GM23338 (cell line): ENCODE results near the gene OR1L4. TPM values are rescaled to one million over a fixed set of nuclear protein-coding genes. Genes with fewer than 3 reads are reported as not detected.

Experiments used
- ATAC-seq: fragments of 200-7000 bp; cut with Tn5 transposase; 3 replicates; pipeline ENCODE4 v1.9.1; 2020
- DNase-seq: peaks from one replicate; pipeline ENCODE4 v3.0.0-alpha.2; 2015; ENCODE audit warnings: low spot score
- H2AFZ ChIP-seq: fragments of 200-600 bp; sonication (generic); 2 replicates; pipeline ENCODE4 v1.8.0; 2016; ENCODE audit warnings: antibody characterized with exemption, mild to moderate bottlenecking, moderate library complexity
- H3F3A ChIP-seq: fragments of 200-600 bp; sonication (generic); replicated peaks from 2 replicates; pipeline ENCODE4 v1.8.0; 2017; ENCODE audit warnings: antibody characterized with exemption, mixed run types, low read depth
- H3K27ac ChIP-seq: fragments of 200-600 bp; sonication (generic); 2 replicates; pipeline ENCODE4 v1.6.1; 2016; ENCODE audit warnings: low read depth
- H3K27me3 ChIP-seq: fragments of 200-600 bp; sonication (generic); 2 replicates; pipeline ENCODE4 v1.8.0; 2016; ENCODE audit warnings: mild to moderate bottlenecking, mixed run types, moderate library complexity; ENCODE audit not compliant: insufficient read depth
- H3K36me3 ChIP-seq: fragments of 200-600 bp; sonication (generic); 2 replicates; pipeline ENCODE4 v1.8.0; 2016; ENCODE audit warnings: mild to moderate bottlenecking; ENCODE audit not compliant: insufficient read depth
- H3K4me1 ChIP-seq: fragments of 200-600 bp; sonication (generic); 2 replicates; pipeline ENCODE4 v1.8.0; 2016; ENCODE audit warnings: mild to moderate bottlenecking, moderate library complexity; ENCODE audit not compliant: insufficient read depth
- H3K4me2 ChIP-seq: fragments of 200-600 bp; sonication (generic); 2 replicates; pipeline ENCODE4 v1.7.1; 2017; ENCODE audit warnings: mixed run types
- H3K4me3 ChIP-seq: fragments of 200-600 bp; sonication (generic); 2 replicates; pipeline ENCODE4 v1.6.1; 2016; ENCODE audit warnings: mixed run types
- H3K79me2 ChIP-seq: fragments of 200-600 bp; sonication (generic); replicated peaks from 2 replicates; pipeline ENCODE4 v1.8.0; 2017; ENCODE audit warnings: mild to moderate bottlenecking; ENCODE audit not compliant: insufficient read depth
- H3K9me2 ChIP-seq: fragments of 200-600 bp; sonication (generic); 2 replicates; pipeline ENCODE4 v1.8.0; 2017; ENCODE audit not compliant: insufficient read depth
- H4K20me1 ChIP-seq: fragments of 200-600 bp; sonication (generic); replicated peaks from 2 replicates; pipeline ENCODE4 v1.8.0; 2017; ENCODE audit warnings: mild to moderate bottlenecking; ENCODE audit not compliant: insufficient read depth
- H3K27ac Mint-ChIP-seq: 2 replicates; pipeline ENCODE4 v1.8.0; 2020; ENCODE audit warnings: inconsistent platforms, mild to moderate bottlenecking, moderate library complexity, mixed read lengths
- H3K27me3 Mint-ChIP-seq: 3 replicates; pipeline ENCODE4 v1.8.0; 2022; ENCODE audit warnings: low read depth, mild to moderate bottlenecking, moderate library complexity, mixed read lengths, inconsistent platforms; ENCODE audit not compliant: insufficient read depth, poor library complexity
- H3K36me3 Mint-ChIP-seq: 3 replicates; pipeline ENCODE4 v1.8.0; 2021; ENCODE audit warnings: low read depth, mild to moderate bottlenecking, inconsistent platforms, moderate library complexity, mixed read lengths
- H3K4me1 Mint-ChIP-seq: 3 replicates; pipeline ENCODE4 v1.8.0; 2020; ENCODE audit warnings: mild to moderate bottlenecking, inconsistent platforms, mixed read lengths
- H3K4me3 Mint-ChIP-seq: 3 replicates; pipeline ENCODE4 v1.8.0; 2021; ENCODE audit warnings: moderate library complexity, mild to moderate bottlenecking, inconsistent platforms, mixed read lengths
- H3K9me3 Mint-ChIP-seq: 3 replicates; pipeline ENCODE4 v1.8.0; 2020; ENCODE audit warnings: moderate library complexity, mild to moderate bottlenecking, inconsistent platforms, mixed read lengths
- CREB1 ChIP-seq: fragments of 250-450 bp; sonication (Bioruptor Pico); IDR thresholded peaks from 2 replicates; pipeline ENCODE4 v1.5.0; 2020; ENCODE audit warnings: low read depth, mild to moderate bottlenecking, moderate library complexity
- EZH2 ChIP-seq: fragments of 200-600 bp; sonication (generic); IDR thresholded peaks from one replicate; pipeline ENCODE4 v1.8.0; 2017; ENCODE audit warnings: antibody characterized with exemption, mild to moderate bottlenecking, low read depth; ENCODE audit not compliant: unreplicated experiment
- EZH2phosphoT487 ChIP-seq: fragments of 200-600 bp; sonication (generic); IDR thresholded peaks from one replicate; pipeline ENCODE4 v1.8.1; 2018; ENCODE audit warnings: antibody characterized with exemption; ENCODE audit not compliant: unreplicated experiment
- JUNB ChIP-seq: IDR thresholded peaks from one replicate; pipeline ENCODE4 v1.6.1; 2016; ENCODE audit warnings: antibody characterized with exemption; ENCODE audit not compliant: unreplicated experiment
- NANOG ChIP-seq: IDR thresholded peaks from 2 replicates; pipeline ENCODE4 v1.6.1; 2016; ENCODE audit warnings: antibody characterized with exemption, borderline replicate concordance
- POLR2AphosphoS5 ChIP-seq: IDR thresholded peaks from 2 replicates; pipeline ENCODE4 v1.6.1; 2016; ENCODE audit warnings: antibody characterized with exemption, low read depth
- STAT1 ChIP-seq: IDR thresholded peaks from one replicate; pipeline ENCODE4 v1.6.1; 2016; ENCODE audit warnings: antibody characterized with exemption; ENCODE audit not compliant: unreplicated experiment
- ZNF114 ChIP-seq: fragments of 250-450 bp; sonication (Bioruptor Pico); IDR thresholded peaks from 2 replicates; pipeline ENCODE4 v1.5.0; 2020; ENCODE audit warnings: mild to moderate bottlenecking, moderate library complexity
- ZNF331 ChIP-seq: fragments of 250-450 bp; sonication (Bioruptor Pico); IDR thresholded peaks from 2 replicates; pipeline ENCODE4 v1.5.0; 2020; ENCODE audit warnings: low read depth, mild to moderate bottlenecking, moderate library complexity
- long read RNA-seq: library from polyadenylated mRNA; unstranded; transcript quantifications from one replicate; pipeline ENCODE4 v2.0.0, GENCODE V29; 2020; ENCODE audit not compliant: unreplicated experiment
- polyA plus RNA-seq: library from polyadenylated mRNA; unstranded; fragments of >200 nt; fragmentation: Nextera tagmentation; extraction: Ambion mirVana; gene quantifications from 2 replicates; pipeline ENCODE4 v1.2.1, GENCODE V29; 2016
- total RNA-seq: library from RNA; depleted of rRNA; stranded (reverse); fragments of >200 nt; shearing (Covaris generic); gene quantifications from 2 replicates; pipeline ENCODE4 v1.2.3, GENCODE V29; 2014; rRNA removed
- TF ChIP-seq, protein P1 (sequence below): fragments of 250-450 bp; sonication (Bioruptor Pico); IDR thresholded peaks from 2 replicates; pipeline ENCODE4 v1.5.0; 2020; ENCODE audit warnings: mild to moderate bottlenecking, moderate library complexity
- TF ChIP-seq, protein P2 (sequence below): IDR thresholded peaks from 2 replicates; pipeline ENCODE4 v1.6.1; 2016; ENCODE audit warnings: antibody characterized with exemption
- TF ChIP-seq, protein P3 (sequence below), 2 experiments: fragments of 200-600 bp in 1 of 2; sonication (generic) in 1 of 2; conservative IDR thresholded peaks; 2 replicates each; pipeline versions ENCODE4 v1.5.1 to v1.6.1; 2016 to 2017; ENCODE audit warnings: antibody characterized with exemption in 2 of 2, low read depth in 2 of 2, mild to moderate bottlenecking in 2 of 2, moderate library complexity in 1 of 2

Gene OR1L4, protein sequence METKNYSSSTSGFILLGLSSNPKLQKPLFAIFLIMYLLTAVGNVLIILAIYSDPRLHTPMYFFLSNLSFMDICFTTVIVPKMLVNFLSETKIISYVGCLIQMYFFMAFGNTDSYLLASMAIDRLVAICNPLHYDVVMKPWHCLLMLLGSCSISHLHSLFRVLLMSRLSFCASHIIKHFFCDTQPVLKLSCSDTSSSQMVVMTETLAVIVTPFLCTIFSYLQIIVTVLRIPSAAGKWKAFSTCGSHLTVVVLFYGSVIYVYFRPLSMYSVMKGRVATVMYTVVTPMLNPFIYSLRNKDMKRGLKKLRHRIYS
- not detected in 2 replicates for total RNA-seq
- not detected in 2 replicates for polyA plus RNA-seq
- long read RNA-seq: 0 reads

DNA sequence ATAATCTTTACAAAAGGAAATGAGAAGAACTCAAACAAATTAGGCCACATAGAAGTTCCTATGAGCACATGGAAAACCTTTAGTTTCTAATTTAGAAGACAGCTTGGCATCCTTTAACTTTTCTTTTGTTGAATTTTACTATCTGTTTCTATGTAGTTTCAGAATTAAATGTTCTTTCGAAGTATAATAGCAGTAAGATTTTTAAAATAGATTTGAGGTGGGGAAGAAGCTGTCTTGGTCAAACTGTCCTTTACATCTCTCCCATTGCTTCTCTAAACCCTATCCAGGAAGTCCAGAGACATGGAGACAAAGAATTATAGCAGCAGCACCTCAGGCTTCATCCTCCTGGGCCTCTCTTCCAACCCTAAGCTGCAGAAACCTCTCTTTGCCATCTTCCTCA lies at the start of gene OR1L4:
TSS of gene OR1L4 (plus strand) at position 301 of the 400 bp plus-strand sequence. CDS start at position 301, 0 bp downstream.
- DNase-seq (no peak), ATAC-seq (no peak)
- Mint-ChIP-seq H3K4me3 (no peak within 1 kb of the TSS), H3K27me3 (no peaks in the 10 kb centered on the region), H3K4me1 (no peaks in the 10 kb centered on the region), H3K36me3 (peaks cover 11% of the 10 kb centered on the region; the same call in 2 of the 3 replicates), H3K27ac (no peak within 1 kb of the TSS), H3K9me3 (peaks cover 77% of the 10 kb centered on the region)
- Histone ChIP-seq H3K36me3 (peaks cover 3% of the 10 kb centered on the region; the same call in 1 of the 2 replicates), H3K4me1 (no peaks in the 10 kb centered on the region), H3K9me2 (no peaks in the 10 kb centered on the region), H3K27ac (no peak within 1 kb of the TSS), H3K27me3 (no peaks in the 10 kb centered on the region), H3K4me2 (no peak within 1 kb of the TSS), H4K20me1 (no peaks in the 10 kb centered on the region), H3K79me2 (no peaks in the 10 kb centered on the region), H3K4me3 (no peak within 1 kb of the TSS), H2AFZ (no peak within 1 kb of the TSS), H3F3A (no peaks in the 10 kb centered on the region)
- TF ChIP-seq EZH2phosphoT487: no peak

DNA sequence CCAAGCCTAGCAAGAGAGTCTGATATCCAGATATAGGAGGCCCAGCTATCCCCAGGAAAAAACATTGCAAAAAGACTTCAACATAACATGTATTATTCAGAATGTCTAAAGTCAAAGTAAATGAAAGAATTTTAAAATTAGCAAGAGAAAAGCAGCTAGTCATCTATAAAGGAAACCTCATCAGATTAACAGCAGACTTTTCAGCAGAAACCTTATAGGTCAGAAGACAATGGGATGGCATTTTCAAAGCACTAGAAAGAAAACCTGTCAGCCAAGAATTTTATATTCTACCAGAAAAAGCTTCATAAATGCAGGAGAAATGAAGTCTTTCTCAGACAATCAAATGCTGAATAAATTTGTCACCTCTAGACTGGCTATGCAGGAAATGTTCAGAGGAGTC lies 38.9 kb upstream of the OR1L4 start:
- Histone ChIP-seq H3F3A (no peaks in the 10 kb centered on the region), H3K9me2 (no peaks in the 10 kb centered on the region), H3K4me2 (no peak overlapping the region), H3K79me2 (no peaks in the 10 kb centered on the region), H3K4me1 (no peaks in the 10 kb centered on the region), H3K27ac (no peak overlapping the region), H3K4me3 (no peak overlapping the region), H3K27me3 (no peaks in the 10 kb centered on the region), H3K36me3 (no peaks in the 10 kb centered on the region), H2AFZ (no peak overlapping the region), H4K20me1 (no peaks in the 10 kb centered on the region)
- H3K4me1 Mint-ChIP-seq: no peaks in the 10 kb centered on the region
- peaks cover 9% of the 10 kb centered on the region; the same call in 2 of the 3 replicates for H3K36me3 Mint-ChIP-seq
- H3K4me3 Mint-ChIP-seq: no peak overlapping the region
- no peaks in the 10 kb centered on the region for H3K27me3 Mint-ChIP-seq
- ATAC-seq (no peak), DNase-seq (no peak)
- peaks cover 93% of the 10 kb centered on the region for H3K9me3 Mint-ChIP-seq
- no peak overlapping the region for H3K27ac Mint-ChIP-seq
- TF ChIP-seq EZH2phosphoT487 (no peak), JUNB (no peak), STAT1 (no peak), ZNF331 (CRISPR knock-in tag) (no peak), NANOG (no peak), POLR2AphosphoS5 (no peak), CREB1 (CRISPR knock-in tag) (no peak), ZNF114 (CRISPR knock-in tag) (no peak), EZH2 (no peak)
- TF ChIP-seq, protein P1, sequence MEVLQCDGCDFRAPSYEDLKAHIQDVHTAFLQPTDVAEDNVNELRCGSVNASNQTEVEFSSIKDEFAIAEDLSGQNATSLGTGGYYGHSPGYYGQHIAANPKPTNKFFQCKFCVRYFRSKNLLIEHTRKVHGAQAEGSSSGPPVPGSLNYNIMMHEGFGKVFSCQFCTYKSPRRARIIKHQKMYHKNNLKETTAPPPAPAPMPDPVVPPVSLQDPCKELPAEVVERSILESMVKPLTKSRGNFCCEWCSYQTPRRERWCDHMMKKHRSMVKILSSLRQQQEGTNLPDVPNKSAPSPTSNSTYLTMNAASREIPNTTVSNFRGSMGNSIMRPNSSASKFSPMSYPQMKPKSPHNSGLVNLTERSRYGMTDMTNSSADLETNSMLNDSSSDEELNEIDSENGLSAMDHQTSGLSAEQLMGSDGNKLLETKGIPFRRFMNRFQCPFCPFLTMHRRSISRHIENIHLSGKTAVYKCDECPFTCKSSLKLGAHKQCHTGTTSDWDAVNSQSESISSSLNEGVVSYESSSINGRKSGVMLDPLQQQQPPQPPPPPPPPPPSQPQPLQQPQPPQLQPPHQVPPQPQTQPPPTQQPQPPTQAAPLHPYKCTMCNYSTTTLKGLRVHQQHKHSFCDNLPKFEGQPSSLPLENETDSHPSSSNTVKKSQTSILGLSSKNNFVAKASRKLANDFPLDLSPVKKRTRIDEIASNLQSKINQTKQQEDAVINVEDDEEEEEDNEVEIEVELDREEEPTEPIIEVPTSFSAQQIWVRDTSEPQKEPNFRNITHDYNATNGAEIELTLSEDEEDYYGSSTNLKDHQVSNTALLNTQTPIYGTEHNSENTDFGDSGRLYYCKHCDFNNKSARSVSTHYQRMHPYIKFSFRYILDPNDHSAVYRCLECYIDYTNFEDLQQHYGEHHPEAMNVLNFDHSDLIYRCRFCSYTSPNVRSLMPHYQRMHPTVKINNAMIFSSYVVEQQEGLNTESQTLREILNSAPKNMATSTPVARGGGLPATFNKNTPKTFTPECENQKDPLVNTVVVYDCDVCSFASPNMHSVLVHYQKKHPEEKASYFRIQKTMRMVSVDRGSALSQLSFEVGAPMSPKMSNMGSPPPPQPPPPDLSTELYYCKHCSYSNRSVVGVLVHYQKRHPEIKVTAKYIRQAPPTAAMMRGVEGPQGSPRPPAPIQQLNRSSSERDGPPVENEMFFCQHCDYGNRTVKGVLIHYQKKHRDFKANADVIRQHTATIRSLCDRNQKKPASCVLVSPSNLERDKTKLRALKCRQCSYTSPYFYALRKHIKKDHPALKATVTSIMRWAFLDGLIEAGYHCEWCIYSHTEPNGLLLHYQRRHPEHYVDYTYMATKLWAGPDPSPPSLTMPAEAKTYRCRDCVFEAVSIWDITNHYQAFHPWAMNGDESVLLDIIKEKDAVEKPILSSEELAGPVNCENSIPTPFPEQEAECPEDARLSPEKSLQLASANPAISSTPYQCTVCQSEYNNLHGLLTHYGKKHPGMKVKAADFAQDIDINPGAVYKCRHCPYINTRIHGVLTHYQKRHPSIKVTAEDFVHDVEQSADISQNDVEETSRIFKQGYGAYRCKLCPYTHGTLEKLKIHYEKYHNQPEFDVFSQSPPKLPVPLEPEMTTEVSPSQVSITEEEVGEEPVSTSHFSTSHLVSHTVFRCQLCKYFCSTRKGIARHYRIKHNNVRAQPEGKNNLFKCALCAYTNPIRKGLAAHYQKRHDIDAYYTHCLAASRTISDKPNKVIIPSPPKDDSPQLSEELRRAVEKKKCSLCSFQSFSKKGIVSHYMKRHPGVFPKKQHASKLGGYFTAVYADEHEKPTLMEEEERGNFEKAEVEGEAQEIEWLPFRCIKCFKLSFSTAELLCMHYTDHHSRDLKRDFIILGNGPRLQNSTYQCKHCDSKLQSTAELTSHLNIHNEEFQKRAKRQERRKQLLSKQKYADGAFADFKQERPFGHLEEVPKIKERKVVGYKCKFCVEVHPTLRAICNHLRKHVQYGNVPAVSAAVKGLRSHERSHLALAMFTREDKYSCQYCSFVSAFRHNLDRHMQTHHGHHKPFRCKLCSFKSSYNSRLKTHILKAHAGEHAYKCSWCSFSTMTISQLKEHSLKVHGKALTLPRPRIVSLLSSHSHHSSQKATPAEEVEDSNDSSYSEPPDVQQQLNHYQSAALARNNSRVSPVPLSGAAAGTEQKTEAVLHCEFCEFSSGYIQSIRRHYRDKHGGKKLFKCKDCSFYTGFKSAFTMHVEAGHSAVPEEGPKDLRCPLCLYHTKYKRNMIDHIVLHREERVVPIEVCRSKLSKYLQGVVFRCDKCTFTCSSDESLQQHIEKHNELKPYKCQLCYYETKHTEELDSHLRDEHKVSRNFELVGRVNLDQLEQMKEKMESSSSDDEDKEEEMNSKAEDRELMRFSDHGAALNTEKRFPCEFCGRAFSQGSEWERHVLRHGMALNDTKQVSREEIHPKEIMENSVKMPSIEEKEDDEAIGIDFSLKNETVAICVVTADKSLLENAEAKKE (CRISPR knock-in tag): no peak
- TF ChIP-seq, protein P2, sequence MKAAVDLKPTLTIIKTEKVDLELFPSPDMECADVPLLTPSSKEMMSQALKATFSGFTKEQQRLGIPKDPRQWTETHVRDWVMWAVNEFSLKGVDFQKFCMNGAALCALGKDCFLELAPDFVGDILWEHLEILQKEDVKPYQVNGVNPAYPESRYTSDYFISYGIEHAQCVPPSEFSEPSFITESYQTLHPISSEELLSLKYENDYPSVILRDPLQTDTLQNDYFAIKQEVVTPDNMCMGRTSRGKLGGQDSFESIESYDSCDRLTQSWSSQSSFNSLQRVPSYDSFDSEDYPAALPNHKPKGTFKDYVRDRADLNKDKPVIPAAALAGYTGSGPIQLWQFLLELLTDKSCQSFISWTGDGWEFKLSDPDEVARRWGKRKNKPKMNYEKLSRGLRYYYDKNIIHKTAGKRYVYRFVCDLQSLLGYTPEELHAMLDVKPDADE: no peak
- TF ChIP-seq, protein P3, sequence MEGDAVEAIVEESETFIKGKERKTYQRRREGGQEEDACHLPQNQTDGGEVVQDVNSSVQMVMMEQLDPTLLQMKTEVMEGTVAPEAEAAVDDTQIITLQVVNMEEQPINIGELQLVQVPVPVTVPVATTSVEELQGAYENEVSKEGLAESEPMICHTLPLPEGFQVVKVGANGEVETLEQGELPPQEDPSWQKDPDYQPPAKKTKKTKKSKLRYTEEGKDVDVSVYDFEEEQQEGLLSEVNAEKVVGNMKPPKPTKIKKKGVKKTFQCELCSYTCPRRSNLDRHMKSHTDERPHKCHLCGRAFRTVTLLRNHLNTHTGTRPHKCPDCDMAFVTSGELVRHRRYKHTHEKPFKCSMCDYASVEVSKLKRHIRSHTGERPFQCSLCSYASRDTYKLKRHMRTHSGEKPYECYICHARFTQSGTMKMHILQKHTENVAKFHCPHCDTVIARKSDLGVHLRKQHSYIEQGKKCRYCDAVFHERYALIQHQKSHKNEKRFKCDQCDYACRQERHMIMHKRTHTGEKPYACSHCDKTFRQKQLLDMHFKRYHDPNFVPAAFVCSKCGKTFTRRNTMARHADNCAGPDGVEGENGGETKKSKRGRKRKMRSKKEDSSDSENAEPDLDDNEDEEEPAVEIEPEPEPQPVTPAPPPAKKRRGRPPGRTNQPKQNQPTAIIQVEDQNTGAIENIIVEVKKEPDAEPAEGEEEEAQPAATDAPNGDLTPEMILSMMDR (conservative IDR thresholded peaks at IDR 0.05; ENCODE audit: low read depth in 2 of 2): no peak
